ENCODE data around the gene SEPHS1. TPM values are rescaled to one million over a fixed set of nuclear protein-coding genes. Genes with fewer than 3 reads are reported as not detected.
A peak's percentile ranks its signal among the peaks of the same experiment; 100 is the strongest.

The SEPHS1 gene
- total RNA-seq, 1 experiment from 2014 or later = 509 TPM

- no peak for TF ChIP-seq CTCF (IDR thresholded peaks at IDR 0.05)
- TF ChIP-seq ZNF219 (CRISPR knock-in tag; IDR thresholded peaks at IDR 0.05; ENCODE audit: borderline replicate concordance) = 0 out of 2 replicates have a peak, but pooled peaks have one; percentile 13
- no peak for TF ChIP-seq ZNF425 (CRISPR knock-in tag; conservative IDR thresholded peaks at IDR 0.05)
- no peak for TF ChIP-seq GTF2I (CRISPR knock-in tag; conservative IDR thresholded peaks at IDR 0.05)
- no peak for TF ChIP-seq PREB (CRISPR knock-in tag; IDR thresholded peaks at IDR 0.05; ENCODE audit: borderline replicate concordance)
- TF ChIP-seq IRF2 (CRISPR knock-in tag; IDR thresholded peaks at IDR 0.05; ENCODE audit: borderline replicate concordance, low read depth) = no peak
- TF ChIP-seq ATF1 (CRISPR knock-in tag; IDR thresholded peaks at IDR 0.05) = no peak
- no peak for TF ChIP-seq NFE2L1 (CRISPR knock-in tag; IDR thresholded peaks at IDR 0.05)
- TF ChIP-seq NFYB (CRISPR knock-in tag; conservative IDR thresholded peaks at IDR 0.05; ENCODE audit: low read depth) = no peak
- TF ChIP-seq NR3C1 (CRISPR knock-in tag; conservative IDR thresholded peaks at IDR 0.05; ENCODE audit: low read depth) = no peak
- TF ChIP-seq ZNF138 (CRISPR knock-in tag; conservative IDR thresholded peaks at IDR 0.05) = no peak
- peak; percentile 88 for TF ChIP-seq GABPB1 (CRISPR knock-in tag; IDR thresholded peaks at IDR 0.05)
- TF ChIP-seq ZBTB43 (CRISPR knock-in tag; IDR thresholded peaks at IDR 0.05) = no peak
- TF ChIP-seq AR (CRISPR knock-in tag; IDR thresholded peaks at IDR 0.05) = peak; percentile 45
- peak; percentile 92 for TF ChIP-seq MYBL2 (CRISPR knock-in tag; IDR thresholded peaks at IDR 0.05)
- TF ChIP-seq CBFB (CRISPR knock-in tag; IDR thresholded peaks at IDR 0.05; ENCODE audit: low read depth) = no peak
- no peak for TF ChIP-seq STAT6 (CRISPR knock-in tag; conservative IDR thresholded peaks at IDR 0.05; ENCODE audit: low read depth)
- TF ChIP-seq ATF2 (CRISPR knock-in tag; IDR thresholded peaks at IDR 0.05; ENCODE audit: borderline replicate concordance, low read depth) = no peak
- TF ChIP-seq ERG (CRISPR knock-in tag; IDR thresholded peaks at IDR 0.05) = no peak
- no peak for TF ChIP-seq SOX15 (CRISPR knock-in tag; IDR thresholded peaks at IDR 0.05)
- no peak for TF ChIP-seq GRHL2 (CRISPR knock-in tag; IDR thresholded peaks at IDR 0.05; ENCODE audit: insufficient replicate concordance, severe bottlenecking)
Measured at GRCh38 chr10:13348216-13349017, at the start of gene SEPHS1 (continued).
